DOHH2 (cell line): ENCODE results near the gene WDR13.

Experiments
- H3F3A ChIP-seq: fragments of 200-600 bp; sonication (generic), shearing (Covaris generic); 2 replicates; pipeline ENCODE4 v1.6.0; 2016; ENCODE audit warnings: antibody characterized with exemption, mild to moderate bottlenecking; ENCODE audit not compliant: control insufficient read depth, insufficient read depth
- H3K27ac ChIP-seq: fragments of 200-600 bp; sonication (generic); 2 replicates; pipeline ENCODE4 v1.5.1; 2014; ENCODE audit warnings: low read depth, mild to moderate bottlenecking, low read length, moderate library complexity
- H3K27me3 ChIP-seq: fragments of 200-600 bp; sonication (generic); 2 replicates; pipeline ENCODE4 v1.6.1; 2014; ENCODE audit warnings: mild to moderate bottlenecking, low read length, mixed read lengths; ENCODE audit not compliant: control insufficient read depth
- H3K36me3 ChIP-seq: fragments of 200-600 bp; sonication (generic); 2 replicates; pipeline ENCODE4 v1.6.1; 2014; ENCODE audit warnings: mild to moderate bottlenecking, low read length, moderate library complexity, mixed read lengths; ENCODE audit not compliant: control insufficient read depth
- H3K4me1 ChIP-seq: fragments of 200-600 bp; sonication (generic); 2 replicates; pipeline ENCODE4 v1.6.1; 2014; ENCODE audit warnings: mild to moderate bottlenecking, low read length, mixed read lengths; ENCODE audit not compliant: control insufficient read depth
- H3K4me2 ChIP-seq: fragments of 200-600 bp; sonication (generic); 2 replicates; pipeline ENCODE4 v1.6.0; 2014; ENCODE audit warnings: mild to moderate bottlenecking, low read length, moderate library complexity
- H3K4me3 ChIP-seq: fragments of 200-600 bp; sonication (generic); 2 replicates; pipeline ENCODE4 v1.5.1; 2014; ENCODE audit warnings: mild to moderate bottlenecking, low read length, mixed read lengths
- H3K79me2 ChIP-seq: fragments of 200-600 bp; sonication (generic); 2 replicates; pipeline ENCODE4 v1.6.1; 2014; ENCODE audit warnings: mild to moderate bottlenecking, low read length, mixed read lengths; ENCODE audit not compliant: control insufficient read depth
- H3K9me2 ChIP-seq: fragments of 200-600 bp; sonication (generic); replicated peaks from 2 replicates; pipeline ENCODE4 v1.6.1; 2014; ENCODE audit warnings: mild to moderate bottlenecking, low read length, mixed read lengths; ENCODE audit not compliant: control insufficient read depth
- H3K9me3 ChIP-seq: fragments of 200-600 bp; sonication (generic); 2 replicates; pipeline ENCODE4 v1.6.1; 2014; ENCODE audit warnings: antibody characterized with exemption, low read length, mixed read lengths; ENCODE audit not compliant: control insufficient read depth, insufficient read depth
- H4K20me1 ChIP-seq: fragments of 200-600 bp; sonication (generic); 2 replicates; pipeline ENCODE4 v1.6.0; 2014; ENCODE audit warnings: low read depth, mild to moderate bottlenecking, antibody characterized with exemption, low read length, moderate library complexity; ENCODE audit not compliant: control insufficient read depth, insufficient read depth
- CTCF ChIP-seq: fragments of 200-600 bp; sonication (generic); IDR thresholded peaks from one replicate; pipeline ENCODE4 v1.5.1; 2014; ENCODE audit warnings: antibody characterized with exemption, mild to moderate bottlenecking, low read depth, low read length; ENCODE audit not compliant: poor library complexity, severe bottlenecking
- EZH2phosphoT487 ChIP-seq: fragments of 200-600 bp; sonication (generic); IDR thresholded peaks from 2 replicates; pipeline ENCODE4 v1.6.1; 2017; ENCODE audit warnings: borderline replicate concordance, mild to moderate bottlenecking, antibody characterized with exemption, low read length, moderate library complexity, mixed read lengths

Gene WDR13

DNA sequence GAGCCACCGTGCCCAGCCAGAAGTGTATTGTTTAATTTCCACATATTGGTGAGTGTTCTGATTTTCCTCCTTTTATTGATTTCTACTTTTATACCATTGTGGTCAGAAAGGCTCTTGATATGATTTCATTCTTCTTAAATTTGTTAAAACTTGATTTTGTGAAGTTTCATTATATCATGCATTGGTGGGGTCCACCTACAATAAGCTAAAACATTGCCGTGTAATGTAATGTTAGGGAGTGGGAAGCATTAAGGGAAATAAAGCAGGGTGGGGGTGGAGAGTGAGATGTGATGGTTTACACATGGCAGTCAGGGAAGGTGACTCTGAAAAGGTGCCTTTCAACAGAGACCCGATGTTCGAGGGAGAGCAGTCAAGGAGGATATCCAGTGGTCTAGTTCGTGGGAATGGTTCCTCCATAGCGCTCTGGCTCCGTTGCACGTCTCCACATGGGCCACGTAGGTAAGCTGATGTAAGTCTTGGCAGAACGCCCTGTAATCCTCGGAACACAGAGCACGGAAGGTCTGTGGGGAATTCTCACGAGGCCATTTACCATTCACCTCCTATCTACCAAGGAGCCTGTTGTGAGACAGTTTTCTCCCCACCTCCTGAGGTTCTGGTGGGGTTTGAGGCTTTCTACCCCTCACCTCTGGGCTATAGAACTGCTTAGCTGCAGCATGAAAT, 7.7 kb upstream of the WDR13 start:
- H4K20me1 ChIP-seq, result no peaks in the 10 kb centered on the region
- H3K4me1 ChIP-seq, result no peaks in the 10 kb centered on the region
- H3K4me2 ChIP-seq, result no peak overlapping the region
- TF ChIP-seq CTCF, result no peak
- no peak for TF ChIP-seq EZH2phosphoT487
- no peaks in the 10 kb centered on the region for H3K79me2 ChIP-seq
- no peaks in the 10 kb centered on the region for H3K36me3 ChIP-seq
- no peaks in the 10 kb centered on the region for H3K27me3 ChIP-seq
- no peak overlapping the region for H3K4me3 ChIP-seq
- no peaks in the 10 kb centered on the region for H3K9me2 ChIP-seq
- no peak overlapping the region for H3K27ac ChIP-seq
- H3K9me3 ChIP-seq, result no peaks in the 10 kb centered on the region
- H3F3A ChIP-seq, result no peaks in the 10 kb centered on the region

DNA sequence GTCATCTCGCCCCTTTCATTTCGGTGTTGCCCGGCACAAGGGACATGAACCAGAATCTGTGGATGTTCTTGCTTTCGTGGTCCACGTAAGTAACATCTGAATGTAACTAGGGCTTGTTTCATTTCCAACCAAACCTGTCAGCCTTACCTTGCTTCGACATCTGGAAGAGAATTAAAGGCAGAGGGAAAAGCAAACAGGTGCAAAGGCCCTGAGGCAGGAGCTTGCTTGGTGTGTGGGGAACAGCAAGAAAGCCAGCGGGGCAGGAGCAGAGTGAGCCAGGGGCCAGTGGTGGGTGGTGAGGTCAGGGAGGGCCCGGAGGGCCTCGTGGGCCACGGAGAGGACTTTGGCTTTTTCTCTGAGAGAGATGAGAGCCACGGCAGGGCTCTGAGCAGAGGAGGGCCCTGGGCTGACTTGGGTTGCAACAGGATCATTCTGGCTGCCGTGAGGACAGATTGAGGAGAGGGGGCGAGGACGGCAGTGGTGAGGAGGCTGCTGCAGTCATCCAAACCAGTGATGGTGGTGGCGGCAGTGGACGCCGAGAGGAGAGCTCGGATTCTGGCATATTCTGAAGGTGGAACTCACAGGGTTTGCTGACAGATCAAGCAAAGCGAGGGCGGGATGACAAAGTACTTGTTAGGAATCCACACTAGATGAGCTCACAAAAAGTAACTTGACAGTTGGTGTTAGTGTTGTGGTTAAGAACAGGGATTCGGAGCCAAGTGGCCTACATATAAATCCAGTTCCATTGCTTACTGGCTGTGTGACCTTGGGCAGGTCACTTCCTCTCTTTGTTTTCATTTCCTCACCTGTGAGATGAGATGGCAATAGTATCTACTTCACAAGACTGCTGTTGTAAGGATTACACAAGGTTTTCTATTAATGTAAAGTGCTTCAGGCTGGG, 6.8 kb upstream of the WDR13 start:
- no peaks in the 10 kb centered on the region for H3K36me3 ChIP-seq
- H3K27me3 ChIP-seq, result no peaks in the 10 kb centered on the region
- no peaks in the 10 kb centered on the region for H3K9me2 ChIP-seq
- no peaks in the 10 kb centered on the region for H4K20me1 ChIP-seq
- no peaks in the 10 kb centered on the region for H3K79me2 ChIP-seq
- H3K9me3 ChIP-seq, result no peaks in the 10 kb centered on the region
- no peaks in the 10 kb centered on the region for H3K4me1 ChIP-seq
- H3K27ac ChIP-seq, result no peak overlapping the region
- no peaks in the 10 kb centered on the region for H3F3A ChIP-seq
- no peak overlapping the region for H3K4me2 ChIP-seq
- TF ChIP-seq EZH2phosphoT487 (no peak), CTCF (no peak)
- H3K4me3 ChIP-seq, result no peak overlapping the region

GRCh38 chrX:48591255-48591791, 6.0 kb upstream of the WDR13 start:
- H3K4me1 ChIP-seq, result no peaks in the 10 kb centered on the region
- H3K27me3 ChIP-seq, result no peaks in the 10 kb centered on the region
- H3K9me2 ChIP-seq, result no peaks in the 10 kb centered on the region
- TF ChIP-seq CTCF (no peak), EZH2phosphoT487 (no peak)
- no peaks in the 10 kb centered on the region for H4K20me1 ChIP-seq
- no peak overlapping the region for H3K27ac ChIP-seq
- H3F3A ChIP-seq, result no peaks in the 10 kb centered on the region
- H3K4me2 ChIP-seq, result no peak overlapping the region
- no peaks in the 10 kb centered on the region for H3K9me3 ChIP-seq
- no peaks in the 10 kb centered on the region for H3K36me3 ChIP-seq
- no peaks in the 10 kb centered on the region for H3K79me2 ChIP-seq
- no peak overlapping the region for H3K4me3 ChIP-seq
